GM21367 (cell line): ENCODE data around the gene CLDN14.
"Not testable (repeated sequence)": the region's sequence is repeated elsewhere in the genome, so short reads cannot be mapped to it uniquely, and the experiment has no call there.

Source experiments
- ATAC-seq: cut with Tn5 transposase; IDR thresholded peaks from one replicate; pipeline ENCODE4 v1.9.1; 2021; ENCODE audit not compliant: unreplicated experiment

CLDN14 gene

DNA sequence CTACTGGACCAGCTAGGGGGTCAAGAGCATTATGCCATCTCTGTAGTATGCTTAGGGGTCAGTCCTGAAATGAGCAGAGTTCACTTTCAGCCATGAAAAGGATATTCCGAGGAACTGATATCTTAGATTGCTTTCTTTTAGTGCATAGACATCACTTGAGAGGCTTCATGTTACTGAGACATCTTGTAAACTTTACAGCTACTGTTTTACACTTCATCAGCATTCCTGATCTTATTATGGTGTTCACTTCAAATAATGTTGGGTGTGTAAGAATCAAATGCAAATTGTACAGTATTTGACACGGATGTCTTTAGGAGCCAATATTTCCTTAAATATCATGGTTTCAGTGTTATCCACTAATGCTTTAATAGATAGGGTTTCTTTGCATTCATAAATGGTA, 22.4 kb upstream of the CLDN14 start:
- no peak for ATAC-seq

DNA sequence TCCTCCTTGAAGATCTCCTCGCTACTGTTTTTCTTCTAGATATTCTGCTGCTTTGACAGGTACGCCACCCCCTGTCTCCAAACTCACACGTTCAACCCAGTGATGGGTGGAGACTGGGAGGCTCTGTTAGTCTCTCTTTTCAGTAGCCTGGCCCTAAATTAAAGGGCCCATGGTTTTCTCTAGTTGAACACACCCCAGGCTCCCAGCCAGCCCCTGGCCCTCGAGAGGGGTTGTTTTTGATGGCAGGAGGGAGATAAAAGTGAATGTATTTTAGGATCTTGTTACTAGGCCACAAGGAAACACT, 21.6 kb upstream of the CLDN14 start:
- ATAC-seq, result no peak

- no peak for ATAC-seq
These were observed 19.9 kb upstream of the CLDN14 start for GRCh38 chr21:36499578-36500471.

- ATAC-seq, result no peak
These were observed 14.6 kb upstream of the CLDN14 start for GRCh38 chr21:36494557-36494956.

DNA sequence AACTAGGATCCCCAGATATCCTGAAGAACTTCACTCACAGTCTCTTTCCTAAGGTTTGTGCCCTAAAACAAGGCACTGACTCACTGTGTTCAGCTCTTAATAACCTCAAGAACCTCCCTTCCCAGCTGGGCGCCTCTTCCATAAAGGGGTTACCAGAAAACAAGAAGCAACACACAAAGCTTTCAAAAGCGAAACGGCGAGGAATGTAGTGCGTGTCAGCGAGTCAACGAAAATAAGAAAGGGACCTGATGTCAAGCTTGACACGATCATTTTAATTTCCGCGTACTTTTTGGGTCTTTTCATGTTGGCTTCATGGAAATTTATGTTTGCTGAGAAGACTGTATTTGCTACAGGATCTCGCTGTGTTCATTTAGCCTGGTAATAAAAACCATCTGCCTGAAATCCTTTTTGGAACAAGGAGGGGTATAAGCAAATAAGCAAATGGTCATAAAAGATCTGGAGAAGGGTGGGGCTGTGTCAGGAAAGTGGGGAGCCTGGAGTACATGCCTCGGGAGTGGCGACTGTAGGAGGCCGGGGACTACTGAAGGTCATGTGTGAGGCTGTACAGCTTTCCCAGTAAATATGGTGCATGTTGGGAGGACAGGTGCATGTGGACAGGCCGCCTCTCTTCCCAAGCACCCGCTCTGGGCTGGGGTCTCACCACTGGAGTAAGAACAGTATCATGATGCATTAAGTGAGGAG, 11.4 kb upstream of the CLDN14 start:
- ATAC-seq, result no peak

DNA sequence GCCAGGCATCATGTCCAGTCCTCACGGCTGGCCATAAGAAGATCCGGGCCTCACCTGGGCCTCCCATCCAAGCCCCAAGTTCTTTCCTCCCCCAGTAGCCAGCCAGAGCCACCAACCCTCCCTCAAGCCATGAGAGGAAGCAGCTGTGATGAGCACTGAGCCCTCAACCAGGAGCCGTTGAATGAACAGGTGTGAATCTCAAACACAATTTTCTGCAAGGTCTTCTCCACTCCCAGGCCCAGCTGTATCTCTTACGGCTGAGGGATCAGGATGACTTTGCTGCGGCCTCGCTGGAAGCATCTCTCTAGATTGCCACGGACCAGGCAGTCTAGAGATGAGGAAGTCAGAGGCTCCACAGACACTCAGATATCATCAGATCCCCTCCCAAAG, 9.8 kb upstream of the CLDN14 start:
- ATAC-seq, result no peak

- no peak for ATAC-seq
These were observed 9.3 kb upstream of the CLDN14 start for GRCh38 chr21:36489103-36489775.

DNA sequence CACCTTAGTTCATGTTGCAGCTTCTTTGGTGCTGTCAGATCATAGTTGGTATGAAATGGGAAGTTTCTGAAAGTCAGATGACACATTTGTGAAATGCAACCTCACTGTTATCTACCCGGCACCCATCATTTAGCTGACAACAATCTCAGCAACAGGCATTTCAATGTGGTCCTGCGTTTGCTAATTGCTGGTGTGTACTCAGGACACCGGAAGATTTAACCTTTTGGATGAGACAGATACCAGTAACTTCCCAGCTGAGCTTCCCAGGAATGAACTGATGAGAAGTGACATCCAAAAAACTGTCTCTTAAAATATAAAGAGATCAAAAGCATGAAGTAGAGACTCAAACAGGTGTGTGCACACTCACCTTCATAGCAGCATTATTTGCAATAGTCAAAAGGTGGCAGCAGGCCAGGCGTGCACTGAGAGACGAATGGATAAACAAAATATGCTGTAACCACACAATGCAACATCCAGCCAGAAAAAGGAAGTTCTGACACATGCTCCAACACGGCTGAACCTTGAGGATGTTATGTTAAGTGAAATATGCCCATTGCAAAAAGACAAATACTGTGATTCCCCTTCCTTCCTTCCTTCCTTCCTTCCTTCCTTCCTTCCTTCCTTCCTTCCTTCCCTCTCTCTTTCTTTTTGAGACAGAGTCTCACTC, 7.9 kb upstream of the CLDN14 start:
- no peak for ATAC-seq

DNA sequence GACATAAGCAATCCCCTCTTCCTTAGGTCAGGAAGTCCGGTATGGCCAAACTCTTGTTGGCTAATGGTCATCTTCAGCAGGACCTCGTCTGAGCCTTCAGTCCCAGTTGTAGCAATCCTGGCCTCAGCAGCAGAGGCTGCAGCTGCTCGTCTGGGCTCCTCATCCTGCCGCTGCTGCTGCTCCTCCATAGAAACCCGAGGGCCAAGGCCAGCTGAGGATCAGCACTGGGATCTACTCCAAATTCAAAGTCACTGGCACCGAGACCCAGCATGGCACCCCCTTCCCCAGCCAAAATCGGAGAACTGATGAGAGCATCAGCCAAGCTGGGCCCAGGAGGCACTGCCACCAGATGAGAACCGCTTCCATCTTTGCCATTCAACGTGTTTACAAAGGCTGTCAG, 6.3 kb upstream of the CLDN14 start:
- ATAC-seq, result no peak

DNA sequence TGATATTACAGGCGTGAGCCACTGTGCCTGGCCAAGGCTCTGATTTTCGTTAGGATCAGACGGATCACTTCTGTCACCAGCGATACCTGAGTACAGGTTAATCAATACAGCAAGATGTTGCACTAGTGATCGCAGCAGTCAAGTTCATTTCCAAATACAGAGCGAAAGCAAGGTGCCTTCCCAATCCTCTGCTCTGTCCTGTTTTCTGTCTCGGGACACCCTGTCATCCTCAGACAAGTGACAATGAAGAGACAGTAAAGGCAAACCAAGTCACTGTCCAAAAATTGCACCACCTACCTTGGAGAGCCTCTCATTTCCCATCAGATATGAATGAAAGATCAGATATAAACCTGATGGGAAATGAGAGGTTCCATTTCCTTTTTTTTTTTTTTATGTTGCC, 5.6 kb upstream of the CLDN14 start:
- ATAC-seq, result no peak

GRCh38 chr21:36483095-36483494, 3.2 kb upstream of the CLDN14 start:
- ATAC-seq, result no peak

GRCh38 chr21:36482673-36483072, 2.8 kb upstream of the CLDN14 start:
- no peak for ATAC-seq

DNA sequence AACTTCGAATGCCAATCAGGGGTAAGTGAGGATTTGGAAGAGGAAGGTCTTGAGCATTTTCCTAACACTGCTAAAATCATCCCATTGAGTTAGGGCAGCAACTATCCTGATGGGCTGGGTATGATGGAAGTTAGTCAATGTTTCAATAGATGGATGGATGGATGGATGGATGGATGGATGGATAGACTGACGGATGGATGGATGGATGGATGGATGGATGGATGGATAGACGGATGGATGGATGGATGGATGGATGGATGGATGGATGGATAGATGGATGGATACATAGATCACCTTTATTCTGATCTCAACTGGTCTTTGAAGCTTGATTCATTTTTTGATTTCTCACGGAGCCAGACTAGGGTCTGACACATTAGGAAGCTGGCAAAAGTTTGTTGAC, 2.3 kb upstream of the CLDN14 start:
- no peak for ATAC-seq

DNA sequence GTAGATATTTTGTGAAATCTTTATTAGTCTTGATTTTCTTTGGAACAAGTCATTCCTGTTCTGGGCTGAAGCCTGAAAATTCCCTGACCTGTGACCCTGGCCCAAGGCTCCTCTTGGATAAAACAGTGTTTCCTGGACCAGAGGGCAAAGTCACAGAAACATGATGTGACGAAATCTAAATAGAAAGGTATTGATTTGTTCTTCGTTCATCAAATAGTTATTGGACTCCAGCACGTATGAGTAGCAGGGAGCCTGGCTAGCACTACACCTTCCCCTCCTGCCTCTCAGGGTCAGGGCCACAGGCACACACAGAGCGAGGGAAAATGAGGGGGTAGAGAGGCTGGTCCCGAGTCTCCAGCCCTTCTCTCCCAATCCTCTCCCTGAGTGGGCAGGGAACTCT, 1.7 kb upstream of the CLDN14 start:
- no peak for ATAC-seq

DNA sequence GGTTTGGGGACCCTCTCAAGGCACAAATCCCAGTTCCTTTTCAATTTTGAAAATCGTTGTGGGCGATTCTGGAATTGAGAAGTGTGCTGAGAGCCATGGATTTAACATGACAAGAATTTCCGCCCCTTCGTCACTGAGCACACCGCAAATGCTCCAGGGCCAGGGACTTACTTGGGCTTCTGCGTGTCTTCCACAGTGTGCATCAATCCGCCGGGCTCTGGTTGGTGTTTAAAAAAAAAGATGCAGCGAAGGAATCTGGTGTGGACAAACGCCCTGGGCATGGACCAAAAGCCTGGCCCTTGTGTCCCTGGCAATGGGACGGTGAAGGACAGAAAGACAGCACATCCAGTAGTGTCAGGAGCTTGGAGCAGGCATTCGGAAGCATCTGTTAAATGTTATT, 696 bp upstream of the CLDN14 start:
- no peak for ATAC-seq

DNA sequence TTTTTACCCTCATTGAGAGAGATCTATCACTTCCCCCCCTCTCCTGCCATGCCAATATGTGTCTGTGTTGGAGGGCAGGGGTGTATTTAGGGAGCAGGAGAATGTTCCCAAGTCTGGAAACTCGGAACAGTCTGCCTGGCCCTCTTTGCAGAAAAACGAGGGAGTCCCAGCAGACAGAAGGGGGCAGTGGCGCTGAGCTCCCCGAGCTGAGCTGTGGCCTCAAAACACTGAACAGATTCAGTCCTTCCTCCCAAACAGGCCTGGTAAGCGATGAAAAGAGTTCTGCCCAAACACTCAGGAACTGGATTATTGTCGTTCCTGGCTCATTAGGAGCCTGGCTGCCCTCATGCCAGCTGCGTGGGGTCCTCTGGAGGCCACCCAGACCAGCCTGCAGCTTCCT, 981 bp downstream of the CLDN14 start:
- ATAC-seq, result no peak

DNA sequence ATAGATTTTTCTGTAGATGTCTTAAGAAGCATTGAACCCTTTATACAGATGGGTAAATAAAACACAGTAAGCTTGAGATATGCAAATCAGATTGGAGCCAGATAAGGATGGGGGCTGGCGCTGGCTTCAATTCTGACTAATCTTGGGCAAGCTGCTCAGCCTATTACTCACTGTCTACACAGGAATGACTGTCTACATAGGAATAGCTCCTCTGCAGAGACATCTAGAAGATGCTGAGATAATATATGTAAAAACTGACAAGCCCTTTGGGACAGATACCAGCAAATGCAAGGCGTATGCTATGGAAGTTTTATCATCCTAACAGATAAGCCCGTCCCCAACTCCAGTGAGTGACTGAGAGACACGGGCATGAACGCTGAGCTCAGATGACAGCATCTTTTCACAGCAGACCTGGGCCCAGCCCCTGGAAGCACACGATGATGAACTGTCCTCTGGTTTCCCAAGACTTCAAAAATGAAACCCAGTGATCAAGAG, 1.7 kb downstream of the CLDN14 start:
- ATAC-seq, result no peak

GRCh38 chr21:36477559-36477958, 2.4 kb downstream of the CLDN14 start:
- ATAC-seq, result no peak

- no peak for ATAC-seq
These were observed 2.9 kb downstream of the CLDN14 start for GRCh38 chr21:36477001-36477400.

- not testable (repeated sequence) for ATAC-seq
These were observed 3.4 kb downstream of the CLDN14 start for GRCh38 chr21:36476541-36476940.

- ATAC-seq, result no peak
These were observed 5.3 kb downstream of the CLDN14 start for GRCh38 chr21:36474591-36474990.
